ENCODE data around the gene TSKU.

TSKU gene

GRCh38 chr11:76753950-76754349, 29.2 kb upstream of the TSKU start:
- no peak overlapping the region for H3K4me3 ChIP-seq (replicated peaks; ENCODE audit: low read depth, low read length)
- no peak for DNase-seq (ENCODE audit: extremely low read depth, insufficient read length)
- H3K27me3 ChIP-seq (replicated peaks; ENCODE audit: control insufficient read depth, insufficient read depth, low read length) = peaks cover 2% of the 10 kb centered on the region
- no peaks in the 10 kb centered on the region for H3K36me3 ChIP-seq (ENCODE audit: control insufficient read depth, insufficient read depth, low read length)
- TF ChIP-seq, protein P1, sequence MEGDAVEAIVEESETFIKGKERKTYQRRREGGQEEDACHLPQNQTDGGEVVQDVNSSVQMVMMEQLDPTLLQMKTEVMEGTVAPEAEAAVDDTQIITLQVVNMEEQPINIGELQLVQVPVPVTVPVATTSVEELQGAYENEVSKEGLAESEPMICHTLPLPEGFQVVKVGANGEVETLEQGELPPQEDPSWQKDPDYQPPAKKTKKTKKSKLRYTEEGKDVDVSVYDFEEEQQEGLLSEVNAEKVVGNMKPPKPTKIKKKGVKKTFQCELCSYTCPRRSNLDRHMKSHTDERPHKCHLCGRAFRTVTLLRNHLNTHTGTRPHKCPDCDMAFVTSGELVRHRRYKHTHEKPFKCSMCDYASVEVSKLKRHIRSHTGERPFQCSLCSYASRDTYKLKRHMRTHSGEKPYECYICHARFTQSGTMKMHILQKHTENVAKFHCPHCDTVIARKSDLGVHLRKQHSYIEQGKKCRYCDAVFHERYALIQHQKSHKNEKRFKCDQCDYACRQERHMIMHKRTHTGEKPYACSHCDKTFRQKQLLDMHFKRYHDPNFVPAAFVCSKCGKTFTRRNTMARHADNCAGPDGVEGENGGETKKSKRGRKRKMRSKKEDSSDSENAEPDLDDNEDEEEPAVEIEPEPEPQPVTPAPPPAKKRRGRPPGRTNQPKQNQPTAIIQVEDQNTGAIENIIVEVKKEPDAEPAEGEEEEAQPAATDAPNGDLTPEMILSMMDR (IDR thresholded peaks at IDR 0.05; ENCODE audit: insufficient read depth, low read length, poor library complexity, severe bottlenecking) = no peak

GRCh38 chr11:76756341-76756741, 26.8 kb upstream of the TSKU start:
- DNase-seq (ENCODE audit: extremely low read depth, insufficient read length) = no peak
- TF ChIP-seq, protein P1 (IDR thresholded peaks at IDR 0.05; ENCODE audit: insufficient read depth, low read length, poor library complexity, severe bottlenecking) = no peak
- Histone ChIP-seq H3K4me3 (replicated peaks; ENCODE audit: low read depth, low read length) (no peak overlapping the region), H3K36me3 (ENCODE audit: control insufficient read depth, insufficient read depth, low read length) (no peaks in the 10 kb centered on the region), H3K27me3 (replicated peaks; ENCODE audit: control insufficient read depth, insufficient read depth, low read length) (no peaks in the 10 kb centered on the region; the same call in none of the 2 replicates)

DNA sequence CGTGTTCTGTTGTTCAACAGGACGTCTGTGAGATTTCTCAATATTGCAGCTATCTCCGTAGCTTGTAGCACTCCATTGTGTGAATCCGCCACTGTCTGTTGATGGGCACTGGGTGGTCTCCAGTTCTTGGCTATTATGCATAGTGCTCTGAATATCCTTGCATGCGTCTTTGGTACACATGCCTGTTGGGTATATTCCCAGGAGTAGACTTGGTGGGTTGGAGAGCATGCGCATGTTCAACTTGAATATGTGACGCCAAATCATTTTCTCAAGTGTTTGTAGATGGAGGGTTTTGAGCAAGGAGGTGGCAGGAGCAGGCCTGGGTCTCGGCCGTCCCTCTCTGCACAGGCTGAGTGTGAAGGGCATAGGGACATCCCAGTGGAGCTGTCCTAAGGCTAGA, 24.8 kb upstream of the TSKU start:
- no peak overlapping the region for H3K4me3 ChIP-seq (replicated peaks; ENCODE audit: low read depth, low read length)
- H3K36me3 ChIP-seq (ENCODE audit: control insufficient read depth, insufficient read depth, low read length) = no peaks in the 10 kb centered on the region
- TF ChIP-seq, protein P1 (IDR thresholded peaks at IDR 0.05; ENCODE audit: insufficient read depth, low read length, poor library complexity, severe bottlenecking) = no peak
- no peak for DNase-seq (ENCODE audit: extremely low read depth, insufficient read length)
- H3K27me3 ChIP-seq (replicated peaks; ENCODE audit: control insufficient read depth, insufficient read depth, low read length) = no peaks in the 10 kb centered on the region; the same call in none of the 2 replicates

DNA sequence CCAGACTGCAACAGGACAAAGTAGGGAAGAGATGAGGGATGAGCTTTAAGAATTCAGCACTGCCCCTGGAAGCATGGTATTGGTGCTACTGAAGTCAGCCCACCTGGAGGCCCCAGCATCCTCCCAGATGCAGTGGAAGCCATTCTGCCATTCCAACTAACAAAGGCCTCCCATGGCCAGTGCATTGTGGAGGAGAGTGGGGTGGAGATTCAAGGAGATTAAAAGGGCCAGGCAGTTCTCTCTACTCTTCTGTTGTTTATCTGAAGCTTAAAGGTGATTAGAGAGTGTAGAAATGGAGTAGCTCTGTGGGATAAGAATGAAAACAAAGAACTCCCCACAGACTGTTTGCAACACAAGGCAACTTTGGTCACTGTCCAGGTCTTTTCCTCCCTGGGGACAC, 24.1 kb upstream of the TSKU start:
- Histone ChIP-seq H3K36me3 (ENCODE audit: control insufficient read depth, insufficient read depth, low read length) (no peaks in the 10 kb centered on the region), H3K4me3 (replicated peaks; ENCODE audit: low read depth, low read length) (no peak overlapping the region), H3K27me3 (replicated peaks; ENCODE audit: control insufficient read depth, insufficient read depth, low read length) (no peaks in the 10 kb centered on the region; the same call in none of the 2 replicates)
- no peak for DNase-seq (ENCODE audit: extremely low read depth, insufficient read length)
- TF ChIP-seq, protein P1 (IDR thresholded peaks at IDR 0.05; ENCODE audit: insufficient read depth, low read length, poor library complexity, severe bottlenecking) = no peak

DNA sequence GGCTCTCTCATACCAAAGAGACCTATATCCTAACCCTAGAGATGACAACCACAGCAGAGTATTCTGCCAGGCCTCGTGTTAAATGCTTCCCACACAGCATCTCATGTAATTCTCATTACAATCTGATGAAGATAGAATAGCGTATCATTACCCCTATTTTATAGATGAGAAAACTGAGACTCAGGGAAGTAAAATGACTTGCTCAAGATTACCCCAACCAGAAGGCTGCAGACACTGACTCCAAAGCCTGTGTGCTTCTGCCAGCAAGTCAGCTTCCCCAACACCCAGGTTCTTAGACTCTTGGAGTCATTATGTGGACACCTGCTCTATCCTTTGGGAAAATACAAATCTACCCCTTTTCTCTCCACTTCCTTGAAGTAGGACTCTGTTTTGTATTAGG, 23.6 kb upstream of the TSKU start:
- no peak for DNase-seq (ENCODE audit: extremely low read depth, insufficient read length)
- TF ChIP-seq, protein P1 (IDR thresholded peaks at IDR 0.05; ENCODE audit: insufficient read depth, low read length, poor library complexity, severe bottlenecking) = no peak
- H3K36me3 ChIP-seq (ENCODE audit: control insufficient read depth, insufficient read depth, low read length) = no peaks in the 10 kb centered on the region
- H3K27me3 ChIP-seq (replicated peaks; ENCODE audit: control insufficient read depth, insufficient read depth, low read length) = no peaks in the 10 kb centered on the region; the same call in none of the 2 replicates
- H3K4me3 ChIP-seq (replicated peaks; ENCODE audit: low read depth, low read length) = no peak overlapping the region

- TF ChIP-seq, protein P1 (IDR thresholded peaks at IDR 0.05; ENCODE audit: insufficient read depth, low read length, poor library complexity, severe bottlenecking) = no peak
- Histone ChIP-seq H3K27me3 (replicated peaks; ENCODE audit: control insufficient read depth, insufficient read depth, low read length) (no peaks in the 10 kb centered on the region; the same call in none of the 2 replicates), H3K4me3 (replicated peaks; ENCODE audit: low read depth, low read length) (no peak overlapping the region), H3K36me3 (ENCODE audit: control insufficient read depth, insufficient read depth, low read length) (no peaks in the 10 kb centered on the region)
- no peak for DNase-seq (ENCODE audit: extremely low read depth, insufficient read length)
Measured at GRCh38 chr11:76760236-76760635, 22.9 kb upstream of the TSKU start.
